ENCODE results near the gene SPECC1L.

Gene SPECC1L

DNA sequence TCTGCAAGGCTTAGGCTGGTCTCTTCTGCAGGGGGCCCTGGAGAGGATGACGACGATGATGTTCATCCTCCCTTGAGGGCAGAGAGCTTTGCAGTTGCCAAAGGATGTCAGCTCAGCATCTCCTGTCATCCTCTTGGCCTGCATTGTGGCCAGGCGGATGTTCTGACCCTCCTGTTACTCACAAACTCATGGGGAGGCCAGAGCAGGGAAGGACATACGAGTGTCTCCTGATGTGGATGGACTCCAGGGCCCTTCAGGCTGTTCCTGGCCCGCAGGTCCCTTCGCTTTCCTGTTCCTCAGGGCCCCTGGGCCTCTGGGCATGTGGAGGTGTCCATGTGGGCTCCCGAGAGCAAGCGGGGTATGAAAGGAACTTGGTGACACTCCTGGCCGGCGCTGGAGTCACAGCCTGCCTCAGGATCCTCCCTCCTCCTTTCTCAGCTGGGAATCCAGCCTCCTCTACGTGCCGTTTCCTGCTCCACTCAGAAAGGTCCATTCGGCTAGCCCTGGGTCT, 165.3 kb downstream of the SPECC1L start:
- in situ Hi-C loops (cut with HindIII; ENCODE audit: low sequenced_read_pairs): no loop called here

DNA sequence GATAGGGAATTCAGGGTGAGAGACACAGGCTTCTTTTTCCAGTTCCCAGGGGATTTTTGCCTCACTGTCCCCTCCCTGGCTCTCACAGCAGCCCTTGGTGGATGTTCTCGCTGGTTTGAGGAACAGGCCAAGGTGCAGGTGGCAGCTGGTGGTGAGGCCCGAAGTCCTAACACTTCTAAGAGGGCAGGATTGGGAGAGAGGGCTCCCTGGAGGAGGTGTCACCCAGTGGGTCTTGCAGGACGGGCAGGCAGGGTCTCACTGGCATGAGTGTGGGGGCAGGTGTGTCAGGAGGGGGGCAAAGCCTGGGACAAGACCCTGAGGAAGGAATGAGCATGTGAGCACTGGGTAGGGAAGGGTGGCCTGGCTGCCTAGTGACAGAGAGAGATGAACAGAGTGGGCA, 165.9 kb downstream of the SPECC1L start:
- in situ Hi-C loops (cut with HindIII; ENCODE audit: low sequenced_read_pairs): no loop called here

DNA sequence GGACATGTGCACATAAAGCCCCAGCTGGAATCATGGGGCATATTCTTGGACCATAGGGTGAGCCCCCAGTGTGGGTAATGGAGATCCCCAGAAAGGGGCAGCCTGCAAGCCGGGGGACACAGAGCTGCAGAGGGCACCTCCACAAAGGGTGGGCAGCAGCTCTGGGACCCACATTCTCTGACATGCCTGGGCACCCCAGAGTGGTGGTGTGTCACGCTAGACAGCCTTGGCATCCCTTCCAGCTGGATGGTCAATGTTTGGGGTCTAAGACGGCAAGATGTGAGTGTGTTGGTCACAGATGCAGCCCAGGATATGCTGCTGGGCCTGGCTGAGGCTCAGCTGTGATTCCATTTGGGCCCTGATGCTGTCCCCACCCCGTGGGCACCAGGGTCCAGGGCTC, 166.5 kb downstream of the SPECC1L start:
- in situ Hi-C loops (cut with HindIII; ENCODE audit: low sequenced_read_pairs): no loop called here

DNA sequence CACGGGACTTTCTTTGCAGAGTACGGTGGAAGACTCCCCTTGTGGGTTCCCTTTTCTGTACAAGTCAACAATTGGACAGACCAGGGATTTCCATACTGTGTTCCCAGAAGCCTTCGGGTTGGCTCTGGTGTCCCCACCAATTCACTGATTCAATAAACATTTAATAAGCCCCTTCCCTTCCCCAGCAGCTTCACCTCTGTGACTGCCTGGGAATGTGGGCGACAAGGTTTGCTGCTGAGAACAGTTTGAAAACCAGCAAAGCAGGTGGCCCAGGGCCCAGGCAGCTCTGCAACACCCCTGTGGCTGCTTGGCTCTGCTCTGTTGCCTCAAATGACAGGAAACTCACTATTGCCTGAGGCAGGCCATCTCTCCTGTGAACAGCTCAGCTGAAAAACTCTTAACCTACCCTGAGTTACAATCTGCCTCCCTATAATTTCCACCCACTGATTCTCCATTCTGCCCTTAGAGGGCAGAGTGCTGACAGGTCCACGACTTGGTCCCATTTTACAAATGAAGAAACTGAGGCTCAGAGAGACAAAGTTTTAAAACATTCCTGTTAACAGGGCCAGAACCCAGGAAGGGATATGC, 167.2 kb downstream of the SPECC1L start:
- in situ Hi-C loops (cut with HindIII; ENCODE audit: low sequenced_read_pairs): no loop called here

DNA sequence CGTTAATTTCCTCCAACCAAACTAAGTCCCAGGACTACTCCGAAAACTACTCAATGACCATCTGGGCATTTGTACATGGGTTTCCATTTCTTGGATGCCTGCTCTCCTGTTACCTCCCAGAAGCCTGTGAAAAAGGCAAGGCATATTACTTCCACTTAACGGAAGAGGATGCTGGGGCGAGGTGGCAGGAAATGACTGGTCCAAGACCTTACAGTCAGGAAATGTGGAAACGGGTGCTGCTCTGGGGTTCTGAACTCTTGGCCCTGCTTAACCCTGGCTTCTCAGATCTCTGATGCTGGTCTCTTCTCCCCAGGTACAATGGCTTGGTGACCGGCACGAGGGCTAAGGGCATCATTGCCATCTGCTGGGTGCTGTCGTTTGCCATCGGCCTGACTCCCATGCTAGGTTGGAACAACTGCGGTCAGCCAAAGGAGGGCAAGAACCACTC, 169.7 kb downstream of the SPECC1L start:
- in situ Hi-C loops (cut with HindIII; ENCODE audit: low sequenced_read_pairs): no loop called here

DNA sequence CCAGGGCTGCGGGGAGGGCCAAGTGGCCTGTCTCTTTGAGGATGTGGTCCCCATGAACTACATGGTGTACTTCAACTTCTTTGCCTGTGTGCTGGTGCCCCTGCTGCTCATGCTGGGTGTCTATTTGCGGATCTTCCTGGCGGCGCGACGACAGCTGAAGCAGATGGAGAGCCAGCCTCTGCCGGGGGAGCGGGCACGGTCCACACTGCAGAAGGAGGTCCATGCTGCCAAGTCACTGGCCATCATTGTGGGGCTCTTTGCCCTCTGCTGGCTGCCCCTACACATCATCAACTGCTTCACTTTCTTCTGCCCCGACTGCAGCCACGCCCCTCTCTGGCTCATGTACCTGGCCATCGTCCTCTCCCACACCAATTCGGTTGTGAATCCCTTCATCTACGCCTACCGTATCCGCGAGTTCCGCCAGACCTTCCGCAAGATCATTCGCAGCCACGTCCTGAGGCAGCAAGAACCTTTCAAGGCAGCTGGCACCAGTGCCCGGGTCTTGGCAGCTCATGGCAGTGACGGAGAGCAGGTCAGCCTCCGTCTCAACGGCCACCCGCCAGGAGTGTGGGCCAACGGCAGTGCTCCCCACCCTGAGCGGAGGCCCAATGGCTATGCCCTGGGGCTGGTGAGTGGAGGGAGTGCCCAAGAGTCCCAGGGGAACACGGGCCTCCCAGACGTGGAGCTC, 170.2 kb downstream of the SPECC1L start:
- in situ Hi-C loops (cut with HindIII; ENCODE audit: low sequenced_read_pairs): no loop called here

DNA sequence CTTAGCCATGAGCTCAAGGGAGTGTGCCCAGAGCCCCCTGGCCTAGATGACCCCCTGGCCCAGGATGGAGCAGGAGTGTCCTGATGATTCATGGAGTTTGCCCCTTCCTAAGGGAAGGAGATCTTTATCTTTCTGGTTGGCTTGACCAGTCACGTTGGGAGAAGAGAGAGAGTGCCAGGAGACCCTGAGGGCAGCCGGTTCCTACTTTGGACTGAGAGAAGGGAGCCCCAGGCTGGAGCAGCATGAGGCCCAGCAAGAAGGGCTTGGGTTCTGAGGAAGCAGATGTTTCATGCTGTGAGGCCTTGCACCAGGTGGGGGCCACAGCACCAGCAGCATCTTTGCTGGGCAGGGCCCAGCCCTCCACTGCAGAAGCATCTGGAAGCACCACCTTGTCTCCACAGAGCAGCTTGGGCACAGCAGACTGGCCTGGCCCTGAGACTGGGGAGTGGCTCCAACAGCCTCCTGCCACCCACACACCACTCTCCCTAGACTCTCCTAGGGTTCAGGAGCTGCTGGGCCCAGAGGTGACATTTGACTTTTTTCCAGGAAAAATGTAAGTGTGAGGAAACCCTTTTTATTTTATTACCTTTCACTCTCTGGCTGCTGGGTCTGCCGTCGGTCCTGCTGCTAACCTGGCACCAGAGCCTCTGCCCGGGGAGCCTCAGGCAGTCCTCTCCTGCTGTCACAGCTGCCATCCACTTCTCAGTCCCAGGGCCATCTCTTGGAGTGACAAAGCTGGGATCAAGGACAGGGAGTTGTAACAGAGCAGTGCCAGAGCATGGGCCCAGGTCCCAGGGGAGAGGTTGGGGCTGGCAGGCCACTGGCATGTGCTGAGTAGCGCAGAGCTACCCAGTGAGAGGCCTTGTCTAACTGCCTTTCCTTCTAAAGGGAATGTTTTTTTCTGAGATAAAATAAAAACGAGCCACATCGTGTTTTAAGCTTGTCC, 171.0 kb downstream of the SPECC1L start:
- in situ Hi-C loops (cut with HindIII; ENCODE audit: low sequenced_read_pairs): no loop called here

DNA sequence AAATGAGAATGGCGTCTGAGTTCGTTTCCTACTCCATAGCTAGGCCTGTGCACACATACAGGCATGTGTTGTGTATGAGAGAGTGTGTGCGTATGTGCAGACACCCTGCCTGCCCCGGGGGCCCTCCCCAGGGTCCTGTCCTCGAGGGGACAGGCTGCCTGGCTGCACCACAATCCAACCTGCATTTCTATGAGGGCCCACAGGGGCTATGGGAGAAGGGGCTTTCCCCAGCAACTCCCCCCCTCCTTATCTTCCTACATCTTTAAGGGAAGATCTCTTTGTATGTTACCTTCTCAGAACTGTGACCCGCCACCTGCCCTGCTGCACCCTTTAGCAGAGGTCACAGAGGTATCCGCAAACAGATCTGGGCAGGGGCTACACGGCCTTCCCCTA, 171.7 kb downstream of the SPECC1L start:
- in situ Hi-C loops (cut with HindIII; ENCODE audit: low sequenced_read_pairs): no loop called here

DNA sequence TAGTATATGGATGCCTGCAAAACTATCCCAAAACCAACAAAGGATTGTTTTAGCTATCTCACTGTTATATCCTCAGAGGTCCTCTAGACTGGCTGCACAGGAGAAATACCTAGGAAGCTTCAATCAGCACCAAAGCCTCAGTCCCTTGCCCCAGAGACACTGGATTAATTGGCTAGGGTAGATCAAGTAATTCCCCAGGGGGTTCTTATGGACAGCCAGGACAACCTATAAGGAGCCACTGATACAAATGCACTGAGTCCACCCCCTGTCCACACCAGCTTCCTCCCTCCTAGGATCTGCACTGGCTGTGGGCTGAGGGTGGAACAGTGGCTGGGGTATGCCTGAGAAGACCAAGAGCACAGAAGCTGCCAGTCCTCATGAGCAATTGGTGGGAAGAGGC, 173.0 kb downstream of the SPECC1L start:
- in situ Hi-C loops (cut with HindIII; ENCODE audit: low sequenced_read_pairs): no loop called here

DNA sequence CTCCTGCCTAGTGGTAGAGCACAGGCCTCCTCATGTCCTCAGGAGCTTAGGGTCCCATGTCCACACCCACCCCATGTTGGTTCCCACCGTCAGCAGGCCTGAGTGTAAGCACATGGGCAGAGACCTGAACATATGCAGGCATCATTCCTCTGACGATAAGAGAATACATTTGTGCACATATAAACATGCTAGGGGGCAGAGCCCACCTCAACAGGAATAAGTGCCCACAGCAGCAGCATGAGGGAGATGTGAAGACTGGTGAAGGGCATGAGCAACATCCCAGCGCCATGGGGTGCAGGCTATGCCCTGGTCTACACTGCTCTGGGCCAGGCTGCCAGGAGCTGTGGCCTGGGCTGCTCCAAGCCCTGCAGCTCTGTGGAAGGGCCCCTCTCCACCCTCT, 173.6 kb downstream of the SPECC1L start:
- in situ Hi-C loops (cut with HindIII; ENCODE audit: low sequenced_read_pairs): no loop called here

DNA sequence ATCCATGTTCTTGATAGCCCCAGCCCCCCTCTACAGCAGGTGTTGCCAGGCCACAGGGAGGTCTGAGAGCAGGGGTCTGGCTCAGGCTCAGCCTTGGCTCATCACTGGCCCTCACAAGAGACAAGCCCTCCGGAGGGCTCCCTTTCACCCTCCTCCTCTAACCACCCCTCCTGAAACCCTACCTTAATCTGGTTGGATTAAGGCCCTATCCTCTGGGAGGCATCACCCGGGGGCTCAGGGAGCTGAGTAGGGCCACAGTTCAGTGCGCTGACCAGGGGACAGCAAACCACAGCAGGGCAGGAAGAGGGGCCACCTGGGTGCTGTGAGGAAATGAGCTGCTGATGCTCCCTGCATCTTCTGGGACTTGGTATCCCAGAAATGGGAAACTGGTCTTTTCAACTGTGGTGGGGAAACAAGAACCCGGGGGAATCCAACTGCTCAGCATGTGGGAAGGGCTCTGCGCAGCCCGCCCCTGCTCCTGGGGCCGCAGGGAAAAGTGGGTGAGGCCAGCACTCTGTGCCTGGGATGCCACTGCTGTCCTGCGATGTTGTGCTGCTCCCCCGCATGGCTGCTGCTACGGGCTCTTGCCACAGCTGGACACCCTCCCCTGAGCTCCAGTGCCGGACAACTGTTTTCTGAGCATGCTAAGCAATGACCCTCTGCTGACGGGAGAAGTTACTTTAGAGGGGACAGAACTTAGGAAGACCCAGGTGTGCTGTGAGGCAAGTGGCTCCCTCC, 174.3 kb downstream of the SPECC1L start:
- in situ Hi-C loops (cut with HindIII; ENCODE audit: low sequenced_read_pairs): no loop called here

DNA sequence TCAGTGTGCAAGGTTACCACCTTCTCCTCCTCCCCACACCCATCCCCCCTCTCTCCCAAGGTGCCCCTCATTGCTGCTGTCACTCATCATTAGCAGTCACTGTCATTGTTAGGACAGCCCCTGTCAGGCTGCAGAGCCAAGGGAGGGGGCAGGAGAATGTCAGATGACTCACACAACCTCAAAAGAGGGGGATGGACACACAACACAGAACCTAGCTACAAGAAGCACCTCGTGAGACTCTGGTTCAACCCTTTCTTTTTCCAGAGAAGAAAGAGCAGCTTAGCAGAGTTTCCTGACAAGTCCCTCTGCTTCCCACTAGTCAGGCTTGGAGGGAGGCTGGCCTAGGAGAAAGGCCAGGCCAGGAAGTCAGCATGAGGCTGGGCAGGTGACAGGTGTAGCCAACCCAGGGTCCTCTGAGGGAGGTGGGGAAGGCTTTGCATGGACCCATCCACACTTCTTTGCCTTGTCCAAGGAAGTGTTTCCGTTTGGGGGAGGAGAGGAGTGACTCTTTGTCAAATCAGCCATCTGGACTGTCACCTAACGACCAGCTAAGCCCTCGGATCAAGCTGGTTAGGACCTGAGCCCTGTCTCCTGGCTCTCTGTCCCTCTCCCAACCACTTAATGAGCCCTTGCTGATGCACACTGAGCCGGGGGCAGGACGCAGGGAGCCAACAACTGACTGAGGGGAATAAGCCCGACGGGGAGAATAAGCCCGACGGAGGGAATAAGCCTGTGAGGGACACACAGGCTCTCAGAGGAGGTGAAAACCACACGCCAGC, 175.0 kb downstream of the SPECC1L start:
- in situ Hi-C loops (cut with HindIII; ENCODE audit: low sequenced_read_pairs): no loop called here

DNA sequence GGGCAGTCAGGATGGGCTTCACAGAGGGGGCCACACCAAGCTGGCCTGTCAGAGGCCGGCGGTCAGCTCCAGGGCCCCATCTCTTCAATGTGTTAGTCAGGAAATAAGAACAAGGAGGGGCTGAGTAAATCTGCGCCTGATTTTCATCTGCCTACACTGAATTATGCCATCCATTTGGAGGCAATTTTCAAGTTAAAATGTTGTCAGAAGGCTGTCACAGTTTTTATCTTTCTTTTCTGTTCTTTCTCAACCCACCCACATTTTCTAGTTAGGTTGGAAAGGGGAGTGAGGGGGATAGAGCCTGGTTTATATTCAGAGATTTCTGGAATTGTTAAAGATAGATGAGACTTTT, 175.6 kb downstream of the SPECC1L start:
- in situ Hi-C loops (cut with HindIII; ENCODE audit: low sequenced_read_pairs): no loop called here

DNA sequence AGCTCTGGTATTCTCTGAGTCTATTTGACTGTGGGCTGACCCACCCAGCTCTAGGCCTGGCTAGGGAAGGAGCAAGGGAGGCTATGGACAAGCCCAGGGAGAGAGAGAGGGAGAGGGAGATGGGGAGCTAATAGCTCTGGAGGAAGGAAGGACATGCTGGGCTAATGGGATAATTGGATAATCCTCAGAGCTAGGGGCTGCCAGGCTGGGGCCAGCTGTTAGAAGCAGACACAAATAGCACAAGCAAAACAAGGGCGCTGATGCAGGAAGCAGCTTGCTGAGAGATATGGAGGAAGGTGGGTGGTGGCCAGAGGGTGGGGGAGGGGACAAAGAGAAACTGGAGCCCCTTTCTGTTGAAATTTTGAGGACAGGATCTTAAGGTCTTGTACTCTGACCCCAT, 180.0 kb downstream of the SPECC1L start:
- in situ Hi-C loops (cut with HindIII; ENCODE audit: low sequenced_read_pairs): no loop called here

DNA sequence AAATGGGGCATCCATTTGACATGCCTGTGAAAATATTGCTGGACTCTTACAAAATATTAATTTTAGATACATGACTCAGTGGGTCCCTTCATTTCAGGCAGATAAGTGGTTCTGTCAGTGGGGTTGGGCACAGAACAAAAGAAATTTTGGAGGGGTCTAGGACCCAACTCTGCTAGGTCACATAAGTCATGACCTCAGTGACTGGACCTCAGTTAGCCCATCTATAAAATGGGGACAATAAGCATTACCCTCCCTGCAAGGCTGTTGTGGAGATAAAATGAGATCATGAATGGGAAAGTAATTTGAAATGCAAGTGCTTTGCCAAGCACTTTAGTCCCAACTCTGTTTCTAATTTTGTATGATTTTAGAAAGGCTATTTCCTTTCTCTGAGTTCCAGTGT, 180.5 kb downstream of the SPECC1L start:
- in situ Hi-C loops (cut with HindIII; ENCODE audit: low sequenced_read_pairs): no loop called here

DNA sequence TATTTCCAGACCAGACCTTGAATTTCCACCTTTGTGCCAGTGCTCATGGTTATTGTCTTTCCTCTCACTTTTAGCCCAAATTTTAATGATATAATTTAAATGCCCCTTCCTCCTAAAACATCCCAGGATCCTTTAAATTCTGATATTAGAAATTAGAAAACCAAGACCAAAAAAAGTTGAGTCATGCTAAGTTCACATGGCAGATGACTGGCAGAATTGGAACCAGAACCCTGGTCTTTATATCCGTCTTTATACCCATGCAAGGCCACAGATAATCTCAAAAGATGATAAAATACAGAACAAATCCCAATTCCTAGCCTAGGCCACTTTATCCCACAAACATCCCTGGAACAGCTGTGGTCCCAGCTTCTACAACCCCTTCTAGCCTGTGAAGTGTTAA, 183.2 kb downstream of the SPECC1L start:
- in situ Hi-C loops (cut with HindIII; ENCODE audit: low sequenced_read_pairs): no loop called here

DNA sequence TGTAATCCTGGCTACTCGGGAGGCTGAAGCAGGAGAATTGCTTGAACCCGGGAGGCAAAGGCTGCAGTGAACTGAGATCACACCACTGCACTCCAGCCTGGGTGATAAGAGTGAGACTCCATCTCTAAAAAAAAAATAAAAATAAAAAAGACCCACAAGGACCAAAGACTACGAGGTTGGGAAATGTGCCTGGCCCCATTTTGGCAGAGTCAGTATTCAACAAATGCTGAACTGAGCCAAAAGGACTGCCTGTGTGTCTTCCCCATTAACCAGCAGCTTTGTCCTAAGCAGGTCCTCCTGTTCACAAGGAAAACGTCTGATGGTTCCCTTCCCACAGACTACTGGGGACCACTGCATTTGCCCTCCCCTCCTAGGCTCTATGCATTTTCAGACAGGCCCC, 184.4 kb downstream of the SPECC1L start:
- in situ Hi-C loops (cut with HindIII; ENCODE audit: low sequenced_read_pairs): no loop called here

DNA sequence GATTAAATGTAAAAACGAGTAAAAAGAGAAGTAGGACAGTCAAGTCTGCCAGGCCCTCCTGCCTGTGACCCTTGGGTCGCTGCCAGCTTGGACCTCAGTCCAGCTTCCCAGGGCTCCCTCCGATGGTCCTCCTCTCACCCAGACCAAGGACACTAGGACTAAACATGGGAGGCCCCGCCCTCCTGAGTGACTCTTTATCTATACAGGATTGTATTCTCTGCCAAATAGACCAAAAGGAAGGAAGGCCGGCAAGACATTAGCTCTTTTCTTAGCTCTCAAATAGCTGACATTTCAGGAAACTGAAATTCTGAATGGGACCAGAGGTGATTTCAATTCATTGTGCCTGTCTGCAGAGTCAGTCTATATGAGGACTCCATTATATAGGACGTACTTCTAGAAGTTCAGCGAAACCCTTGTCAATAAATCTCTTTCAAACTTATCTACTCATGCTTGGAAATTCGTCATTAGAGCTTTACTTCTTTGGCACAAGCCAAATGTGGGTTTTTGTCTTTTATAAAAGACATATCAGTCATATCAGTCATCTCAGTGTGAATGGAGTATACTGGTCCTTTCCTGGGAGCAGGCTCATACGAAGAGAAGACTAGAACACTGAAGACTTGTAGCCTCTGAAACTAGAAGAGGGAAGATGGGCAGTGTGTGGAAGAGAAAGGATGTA, 185.3 kb downstream of the SPECC1L start:
- in situ Hi-C loops (cut with HindIII; ENCODE audit: low sequenced_read_pairs): no loop called here

DNA sequence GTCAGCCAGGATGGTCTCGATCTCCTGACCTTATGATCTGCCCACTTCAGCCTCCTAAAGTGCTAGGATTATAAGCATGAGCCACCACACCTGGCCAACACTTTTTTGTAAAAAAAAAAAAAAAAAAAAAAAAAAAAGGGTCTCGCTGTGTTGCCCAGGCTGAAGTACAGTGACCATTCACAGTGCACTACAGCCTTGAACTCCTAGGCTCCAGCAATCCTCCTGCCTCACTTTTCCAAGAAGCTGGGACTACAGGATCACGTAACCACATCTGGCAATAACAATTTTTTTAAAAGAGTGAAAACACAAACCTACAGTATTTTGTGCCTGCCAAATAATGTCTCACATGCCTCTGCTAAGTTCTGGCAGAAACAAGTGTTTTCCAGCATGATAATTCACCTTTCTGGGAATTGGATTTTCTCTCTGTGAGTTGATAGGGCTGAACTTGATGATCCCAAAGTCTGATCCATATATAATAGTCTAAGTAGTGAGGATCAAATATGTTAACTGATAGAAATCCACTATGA, 187.3 kb downstream of the SPECC1L start:
- in situ Hi-C loops (cut with HindIII; ENCODE audit: low sequenced_read_pairs): no loop called here

Measured in DLD1 (cell line).